Naive thymus-derived CD4-positive, alpha-beta T cell (primary cell): Measurements from ENCODE around the gene WDR7. TPM values are rescaled to one million over a fixed set of nuclear protein-coding genes. Genes with fewer than 3 reads are reported as not detected.
"Not testable (repeated sequence)": the region's sequence is repeated elsewhere in the genome, so short reads cannot be mapped to it uniquely, and the experiment has no call there.

Source experiments
- ATAC-seq: fragments of 150-1000 bp; cut with Tn5 transposase; 2 replicates; pipeline ENCODE4 v1.10.0; 2021; ENCODE audit warnings: mild to moderate bottlenecking, moderate library complexity
- CTCF ChIA-PET: fragments of 350-600 bp; sonication (Branson Sonifier 250); formaldehyde crosslinking; loops from one replicate; lab custom pipeline; 2021; ENCODE audit warnings: antibody characterized with exemption; lab: Charles Lee
- POLR2A ChIA-PET: fragments of 350-600 bp; sonication (Branson Sonifier 250); formaldehyde crosslinking; loops from one replicate; lab custom pipeline; 2021; ENCODE audit warnings: antibody characterized with exemption, inconsistent platforms; lab: Charles Lee
- DNase-seq, 9 donors: peaks; one replicate each; pipeline versions ENCODE4 v3.0.0 to v3.0.0-alpha.2; 2020 to 2022; ENCODE audit warnings: mixed read lengths in 1 of 9
- H3K27ac ChIP-seq: one replicate; pipeline ENCODE4 v1.7.0; 2013; ENCODE audit warnings: mild to moderate bottlenecking, low read depth, low read length, moderate library complexity
- H3K27me3 ChIP-seq, 2 donors: one replicate each; pipeline ENCODE4 v1.7.0; 2013; ENCODE audit warnings: low read length in 2 of 2, mild to moderate bottlenecking in 2 of 2, moderate library complexity in 2 of 2; ENCODE audit not compliant: control insufficient read depth in 2 of 2, insufficient read depth in 2 of 2
- H3K36me3 ChIP-seq, 3 experiments: 1 replicate in 2 of 3; 2 replicates in 1 of 3; pipeline ENCODE4 v1.7.0; 2013; ENCODE audit warnings: low read length in 3 of 3, mild to moderate bottlenecking in 3 of 3, moderate library complexity in 1 of 3; ENCODE audit not compliant: insufficient read depth in 3 of 3, control insufficient read depth in 2 of 3
- H3K4me1 ChIP-seq, 2 donors: one replicate each; pipeline ENCODE4 v1.7.0; 2013; ENCODE audit warnings: low read length in 2 of 2, mild to moderate bottlenecking in 2 of 2, moderate library complexity in 1 of 2; ENCODE audit not compliant: control insufficient read depth in 2 of 2, insufficient read depth in 2 of 2
- H3K4me3 ChIP-seq: 2 replicates; pipeline ENCODE4 v1.7.0; 2013; ENCODE audit warnings: mild to moderate bottlenecking, low read length
- H3K9me3 ChIP-seq, 3 experiments: 1 replicate in 2 of 3; 2 replicates in 1 of 3; pipeline ENCODE4 v1.7.0; 2013; ENCODE audit warnings: low read length in 3 of 3; ENCODE audit not compliant: control insufficient read depth in 2 of 3
- H3K27ac Mint-ChIP-seq, 9 donors: one replicate each; pipeline ENCODE4 v1.8.0; 2020 to 2022; ENCODE audit warnings: mixed read lengths in 9 of 9, mild to moderate bottlenecking in 8 of 9, moderate library complexity in 5 of 9, inconsistent platforms in 2 of 9
- H3K27me3 Mint-ChIP-seq, 5 donors: one replicate each; pipeline ENCODE4 v1.8.0; 2021 to 2022; ENCODE audit warnings: mixed read lengths in 5 of 5, mild to moderate bottlenecking in 1 of 5
- H3K36me3 Mint-ChIP-seq, 5 donors: one replicate each; pipeline ENCODE4 v1.8.0; 2020 to 2022; ENCODE audit warnings: mixed read lengths in 5 of 5, mild to moderate bottlenecking in 3 of 5, inconsistent platforms in 1 of 5
- H3K4me1 Mint-ChIP-seq, 7 donors: one replicate each; pipeline ENCODE4 v1.8.0; 2020 to 2022; ENCODE audit warnings: mixed read lengths in 7 of 7, mild to moderate bottlenecking in 3 of 7, inconsistent platforms in 1 of 7
- H3K4me3 Mint-ChIP-seq, 10 donors: one replicate each; pipeline ENCODE4 v1.8.0; 2020 to 2022; ENCODE audit warnings: mild to moderate bottlenecking in 10 of 10, mixed read lengths in 10 of 10, moderate library complexity in 6 of 10, inconsistent platforms in 2 of 10
- H3K9me3 Mint-ChIP-seq, 11 donors: one replicate each; pipeline ENCODE4 v1.8.0; 2020 to 2022; ENCODE audit warnings: mixed read lengths in 11 of 11, mild to moderate bottlenecking in 4 of 11, inconsistent platforms in 1 of 11, moderate library complexity in 1 of 11
- intact Hi-C, 2 donors: fragments of 100-400 bp; cut with micrococcal nuclease; formaldehyde crosslinking; loops; one replicate each; pipeline ENCODE4 v1.15.1; 2023
- polyA plus RNA-seq, 2 donors: library from polyadenylated mRNA; unstranded; fragments of 300-500 nt; fragmentation: Illumina TruSeq; gene quantifications; one replicate each; pipeline ENCODE4 v1.2.3, GENCODE V29; 2021
- total RNA-seq, 6 experiments: library from RNA in 5 of 6; stranded (reverse) in 5 of 6; gene quantifications; 1 replicate in 5 of 6; 2 replicates in 1 of 6; pipeline ENCODE4 v1.2.3 and lab custom pipeline; 2021 to 2026

Gene WDR7
- total and polyA plus RNA-seq, 7 experiments from 2014 or later, result 28.3 to 59.8 (median 50.1) TPM

DNA sequence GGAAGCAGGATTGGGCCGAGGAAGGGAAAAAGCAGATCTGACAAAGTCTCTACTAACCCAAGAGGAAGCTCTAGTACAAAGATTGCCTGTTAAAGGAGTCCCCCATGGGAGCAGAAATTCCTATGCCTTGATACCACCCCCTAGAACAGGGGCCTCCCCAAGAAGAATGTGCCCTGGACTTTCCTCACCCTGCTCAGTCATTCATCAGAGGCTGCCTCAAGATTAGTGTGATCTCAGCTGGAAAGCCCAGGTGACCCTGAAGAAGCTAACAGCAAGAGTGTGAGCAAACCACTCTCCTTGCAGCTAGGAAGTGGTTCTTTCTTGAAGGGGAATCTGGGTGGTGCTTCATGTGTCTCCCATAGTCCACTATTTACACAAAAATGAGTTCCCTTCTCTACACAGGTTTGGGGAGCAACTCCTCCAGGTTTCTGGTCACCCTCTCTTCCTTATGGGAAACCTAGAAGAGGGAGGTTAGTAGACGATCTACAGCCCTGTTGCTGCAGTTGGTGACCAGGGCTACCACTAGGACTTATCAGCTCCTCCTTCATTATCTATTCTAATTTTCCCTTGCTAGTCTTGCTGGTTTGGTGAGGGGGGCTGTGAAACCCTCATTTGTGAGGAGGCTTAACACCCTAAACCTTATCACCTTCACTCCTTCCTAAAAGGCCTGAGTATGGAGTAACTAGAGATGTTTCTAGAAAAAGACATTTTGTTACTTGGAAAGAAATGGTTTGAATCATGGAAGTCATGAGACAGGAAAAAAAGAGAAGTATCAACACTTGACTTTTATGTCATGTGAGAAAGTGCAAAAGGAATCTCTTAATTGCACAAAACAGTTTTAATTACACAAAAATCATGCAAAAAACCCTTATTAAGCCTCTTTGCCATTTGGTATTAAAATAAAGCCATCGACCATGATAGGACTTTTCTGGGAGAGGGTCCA lies 2.9 kb upstream of the WDR7 start:
- Histone ChIP-seq H3K27ac (no peak overlapping the region), H3K9me3 (no peaks in the 10 kb centered on the region), H3K4me1 (peaks cover 16 to 21% of the 10 kb centered on the region in 2 donors), H3K4me3 (no peak overlapping the region), H3K27me3 (no peaks in the 10 kb centered on the region), H3K36me3 (no peaks in the 10 kb centered on the region)
- no peak overlapping the region for H3K4me3 Mint-ChIP-seq
- peaks cover 0 to 6% (median 0%) of the 10 kb centered on the region in 11 donors for H3K9me3 Mint-ChIP-seq
- CTCF ChIA-PET, result interaction anchor here (0.9 to 1.2 kb wide), 2 partner anchors 8 to 61 kb away, joined by 3 to 5 read pairs; no protein-coding TSS in a partner anchor
- H3K36me3 Mint-ChIP-seq, result peaks cover 0 to 9% (median 5%) of the 10 kb centered on the region in 5 donors
- H3K27me3 Mint-ChIP-seq, result no peaks in the 10 kb centered on the region
- intact Hi-C loops, result no loop called here
- POLR2A ChIA-PET, result interaction anchor here (0.5 to 2.2 kb wide), 2 partner anchors 10 to 1855 kb away, joined by 3 to 11 read pairs; partner anchors contain the start of gene TXNL1
- peak overlapping the region in 1 of 9 donors; percentile 71 for H3K27ac Mint-ChIP-seq
- DNase-seq (no peak), ATAC-seq (no peak)
- peaks cover 13 to 52% (median 28%) of the 10 kb centered on the region in 7 donors for H3K4me1 Mint-ChIP-seq

- H3K9me3 Mint-ChIP-seq, result peaks cover 0 to 6% (median 0%) of the 10 kb centered on the region in 11 donors
These were observed 1.2 kb upstream of the WDR7 start for GRCh38 chr18:56649996-56650395.

DNA sequence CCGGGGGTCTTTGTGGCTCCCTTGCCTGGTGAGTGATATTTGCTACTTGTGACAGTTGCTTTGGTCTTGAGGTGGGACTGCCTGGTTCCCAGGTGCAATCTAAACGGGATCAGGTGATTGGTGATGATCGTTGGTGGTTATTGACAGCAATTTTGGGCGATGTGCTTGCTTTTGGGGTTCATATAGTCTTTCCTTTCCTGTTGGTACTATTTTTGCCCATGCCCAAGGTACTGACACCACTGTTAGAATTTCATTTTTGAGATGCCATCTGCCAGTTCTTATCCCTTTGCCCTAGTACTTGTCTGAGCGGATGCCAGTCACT lies 573 bp downstream of the WDR7 start:
- Histone ChIP-seq H3K27me3 (no peaks in the 10 kb centered on the region), H3K9me3 (no peaks in the 10 kb centered on the region), H3K4me1 (peaks cover 19 to 27% of the 10 kb centered on the region in 2 donors), H3K27ac (peak overlapping the region; percentile 75), H3K4me3 (peak overlapping the region; percentile 94), H3K36me3 (no peaks in the 10 kb centered on the region)
- ATAC-seq (no peak), DNase-seq (no peak)
- intact Hi-C loops, result loop anchor here (1.0 to 5.0 kb wide), 8 partner anchors 13 to 1064 kb away; partner anchors contain the start of genes FECH (in 2 of the 2), NARS1 (in 2 of the 2), TCF4 (in 2 of the 2) and TXNL1 (in 2 of the 2)
- peak overlapping the region; percentile 90 to 98 (median 95) for H3K27ac Mint-ChIP-seq
- peaks cover 0 to 6% (median 0%) of the 10 kb centered on the region in 11 donors for H3K9me3 Mint-ChIP-seq
- CTCF ChIA-PET, result interaction anchor here (1.2 to 1.6 kb wide), 2 partner anchors 12 to 14 kb away, joined by 4 to 6 read pairs; no protein-coding TSS in a partner anchor
- H3K36me3 Mint-ChIP-seq, result peaks cover 0 to 15% (median 5%) of the 10 kb centered on the region in 5 donors
- POLR2A ChIA-PET, result interaction anchor here (0.8 to 3.6 kb wide), 3 partner anchors 12 to 971 kb away, joined by 3 to 68 read pairs (median 5); partner anchors contain the start of gene TXNL1
- H3K4me3 Mint-ChIP-seq, result peak overlapping the region; percentile 90 to 97 (median 95)
- peaks cover 32 to 69% (median 61%) of the 10 kb centered on the region in 7 donors for H3K4me1 Mint-ChIP-seq
- no peaks in the 10 kb centered on the region for H3K27me3 Mint-ChIP-seq

More at GRCh38 chr18:56649996-56650395, 1.2 kb upstream of the WDR7 start:
- peaks cover 19 to 27% of the 10 kb centered on the region in 2 donors for H3K4me1 ChIP-seq
- POLR2A ChIA-PET, result interaction anchor here (3.6 kb wide), 1 partner anchor 10 kb away, joined by 68 read pairs; the partner anchor contains the start of gene TXNL1
- peaks cover 0 to 15% (median 5%) of the 10 kb centered on the region in 5 donors for H3K36me3 Mint-ChIP-seq
- no peaks in the 10 kb centered on the region for H3K27me3 Mint-ChIP-seq
- H3K36me3 ChIP-seq, result no peaks in the 10 kb centered on the region
- H3K9me3 ChIP-seq, result no peaks in the 10 kb centered on the region
- DNase-seq, result no peak
- peak overlapping the region in 6 of 10 donors; percentile 90 to 97 (median 95) for H3K4me3 Mint-ChIP-seq
- H3K27me3 ChIP-seq, result no peaks in the 10 kb centered on the region
- CTCF ChIA-PET, result no interaction called here
- peaks cover 29 to 66% (median 46%) of the 10 kb centered on the region in 7 donors for H3K4me1 Mint-ChIP-seq
- intact Hi-C loops, result loop anchor here (2.0 to 5.0 kb wide), 3 partner anchors 937 to 1063 kb away; partner anchors contain the start of genes TCF4 (in 2 of the 2) and FECH (in 1 of the 2)
- no peak for ATAC-seq
- H3K27ac Mint-ChIP-seq, result peak overlapping the region in 1 of 9 donors; percentile 97
- no peak overlapping the region for H3K4me3 ChIP-seq
- no peak overlapping the region for H3K27ac ChIP-seq

- Histone ChIP-seq H3K9me3 (no peaks in the 10 kb centered on the region), H3K4me3 (no peak overlapping the region), H3K27ac (peak overlapping the region; percentile 75), H3K4me1 (peaks cover 19 to 27% of the 10 kb centered on the region in 2 donors), H3K27me3 (no peaks in the 10 kb centered on the region), H3K36me3 (no peaks in the 10 kb centered on the region)
- POLR2A ChIA-PET, result interaction anchor here (0.8 to 0.9 kb wide), 3 partner anchors 8 to 15 kb away, joined by 3 read pairs; no protein-coding TSS in a partner anchor
- Mint-ChIP-seq H3K36me3 (peaks cover 0 to 16% (median 0%) of the 10 kb centered on the region in 5 donors), H3K27ac (peak overlapping the region; percentile 67 to 97 (median 90)), H3K4me3 (peak overlapping the region; percentile 62 to 97 (median 87)), H3K4me1 (peaks cover 32 to 68% (median 60%) of the 10 kb centered on the region in 7 donors), H3K9me3 (peaks cover 0 to 6% (median 0%) of the 10 kb centered on the region in 11 donors), H3K27me3 (no peaks in the 10 kb centered on the region)
- DNase-seq (peak in 5 of 9 donors; percentile 8 to 35 (median 27)), ATAC-seq (no peak)
- CTCF ChIA-PET, result interaction anchor here (0.6 to 1.0 kb wide), 2 partner anchors 9 to 50 kb away, joined by 3 to 7 read pairs; no protein-coding TSS in a partner anchor
- intact Hi-C loops, result loop anchor here (1.0 to 5.0 kb wide), 4 partner anchors 16 to 1066 kb away; partner anchors contain the start of genes FECH (in 2 of the 2) and TCF4 (in 2 of the 2)
These were observed 1.6 kb downstream of the WDR7 start for GRCh38 chr18:56652802-56653201.

DNA sequence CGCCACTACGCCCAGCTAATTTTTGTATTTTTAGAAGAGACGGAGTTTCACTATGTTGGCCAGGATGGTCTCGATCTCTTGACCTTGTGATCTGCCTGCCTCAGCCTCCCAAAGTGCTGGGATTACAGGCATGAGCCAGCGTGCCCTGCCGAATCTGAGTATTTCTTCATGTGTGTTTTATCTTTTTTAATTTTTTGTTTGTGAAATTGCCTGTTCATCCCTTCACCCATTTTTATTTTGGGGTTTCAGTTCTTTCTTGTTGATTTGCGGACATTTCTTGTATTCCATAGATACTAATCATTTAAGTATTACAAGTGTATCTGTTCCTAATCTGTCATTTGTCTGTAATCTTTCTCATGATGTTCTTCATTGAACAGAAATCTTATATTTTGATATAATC lies 3.1 kb downstream of the WDR7 start:
- DNase-seq, H3K9me3 Mint-ChIP-seq, CTCF ChIA-PET, POLR2A ChIA-PET, H3K4me3 ChIP-seq, H3K36me3 ChIP-seq, H3K27me3 Mint-ChIP-seq, ATAC-seq, H3K27ac ChIP-seq, H3K9me3 ChIP-seq, H3K27me3 ChIP-seq: not testable (repeated sequence)
- intact Hi-C loops, result loop anchor here (5.0 kb wide), 2 partner anchors 933 to 1067 kb away; partner anchors contain the start of genes TCF4 (in 2 of the 2) and FECH (in 1 of the 2)
- Mint-ChIP-seq H3K4me1 (peaks cover 37 to 74% (median 65%) of the 10 kb centered on the region in 7 donors), H3K36me3 (peaks cover 0 to 19% (median 5%) of the 10 kb centered on the region in 5 donors), H3K27ac (peak overlapping the region in 8 of 9 donors; percentile 34 to 93 (median 60)), H3K4me3 (peak overlapping the region in 8 of 10 donors; percentile 12 to 96 (median 36))
- H3K4me1 ChIP-seq, result peaks cover 19 to 27% of the 10 kb centered on the region in 2 donors

- peaks cover 5 to 21% (median 16%) of the 10 kb centered on the region in 5 donors for H3K36me3 Mint-ChIP-seq
- CTCF ChIA-PET, result interaction anchor here (0.9 kb wide), 1 partner anchor 42 kb away, joined by 3 read pairs; no protein-coding TSS in a partner anchor
- H3K36me3 ChIP-seq, result no peaks in the 10 kb centered on the region
- no peak overlapping the region for H3K4me3 ChIP-seq
- DNase-seq (no peak), ATAC-seq (no peak)
- intact Hi-C loops, result no loop called here
- H3K9me3 Mint-ChIP-seq, result no peaks in the 10 kb centered on the region
- H3K4me3 Mint-ChIP-seq, result no peak overlapping the region
- H3K4me1 Mint-ChIP-seq, result peaks cover 36 to 78% (median 67%) of the 10 kb centered on the region in 7 donors
- POLR2A ChIA-PET, result no interaction called here
- no peak overlapping the region for H3K27ac ChIP-seq
- H3K27me3 ChIP-seq, result no peaks in the 10 kb centered on the region
- H3K27me3 Mint-ChIP-seq, result no peaks in the 10 kb centered on the region
- H3K9me3 ChIP-seq, result no peaks in the 10 kb centered on the region
- H3K4me1 ChIP-seq, result peaks cover 4 to 6% of the 10 kb centered on the region in 2 donors
- no peak overlapping the region for H3K27ac Mint-ChIP-seq
These were observed 7.1 kb downstream of the WDR7 start for GRCh38 chr18:56658261-56658660.
